ENCODE data around the gene TENT4B.

DNA sequence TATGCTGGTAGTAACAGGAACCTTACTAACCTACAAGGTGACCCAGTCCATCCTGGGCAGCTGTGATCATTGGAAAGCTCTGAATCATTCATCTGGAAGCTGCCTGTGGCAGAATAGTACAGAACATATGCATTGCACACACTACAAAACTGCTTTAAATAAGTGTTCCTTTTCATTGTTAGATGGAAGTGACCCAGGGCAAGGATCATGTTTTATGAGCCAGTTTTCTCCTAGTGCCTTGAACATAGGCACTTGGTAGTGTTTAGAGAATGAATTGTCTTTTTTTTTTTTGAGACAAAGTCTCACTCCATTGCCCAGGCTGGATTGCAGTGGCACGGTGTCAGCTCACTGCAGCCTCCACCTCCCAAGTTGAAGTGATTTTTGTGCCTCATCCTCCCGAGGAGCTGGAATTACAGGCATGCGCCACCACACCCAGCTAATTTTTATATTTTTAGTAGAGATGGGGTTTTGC lies 55.4 kb downstream of the TENT4B start:
- no peak for TF ChIP-seq ZNF274 (IDR thresholded peaks at IDR 0.05; ENCODE audit: low read depth, low read length)
- no peak for TF ChIP-seq CTCF (IDR thresholded peaks at IDR 0.05 in 2 of 3, conservative IDR thresholded peaks at IDR 0.05 in 1 of 3; ENCODE audit: borderline replicate concordance in 1 of 3, insufficient read depth in 1 of 3, low read depth in 2 of 3, low read length in 2 of 3)
- no peak for TF ChIP-seq SIN3A (IDR thresholded peaks at IDR 0.05; ENCODE audit: low read depth)
- no peak for TF ChIP-seq RAD21 (IDR thresholded peaks at IDR 0.05; ENCODE audit: low read depth)
- no peak for TF ChIP-seq SRF (IDR thresholded peaks at IDR 0.05; ENCODE audit: low read depth)
- no peak for TF ChIP-seq ATF3 (IDR thresholded peaks at IDR 0.05)
- no peak for TF ChIP-seq EZH2phosphoT487 (IDR thresholded peaks at IDR 0.05; ENCODE audit: borderline replicate concordance)
- no peak for TF ChIP-seq ZBTB33 (IDR thresholded peaks at IDR 0.05; ENCODE audit: extremely low read depth, insufficient replicate concordance, low read length)
- TF ChIP-seq ZFX (IDR thresholded peaks at IDR 0.05), result no peak
- no peak for TF ChIP-seq POLR2A (IDR thresholded peaks at IDR 0.05; ENCODE audit: borderline replicate concordance, extremely low read depth, insufficient read depth, insufficient read length)
- TF ChIP-seq EZH2 (IDR thresholded peaks at IDR 0.05), result no peak

Data from HCT116 (cell line).